Measurements from ENCODE around the gene MTAP.

Gene MTAP

GRCh38 chr9:21837501-21837900 lies 35.1 kb downstream of the MTAP start:
- DNase-seq (ENCODE audit: low read depth, low spot score): no peak
- peak overlapping the region; percentile 82 for H3K27ac ChIP-seq

- no peak overlapping the region for H3K27ac ChIP-seq
Measured at GRCh38 chr9:21840647-21841046, 38.2 kb downstream of the MTAP start.

GRCh38 chr9:21841133-21841532 lies 38.7 kb downstream of the MTAP start:
- DNase-seq (ENCODE audit: low read depth, low spot score): no peak
- no peak overlapping the region for H3K27ac ChIP-seq

More at GRCh38 chr9:21840647-21841046, 38.2 kb downstream of the MTAP start:
- no peak for DNase-seq (ENCODE audit: low read depth, low spot score)

- no peak overlapping the region for H3K27ac ChIP-seq
- no peak for DNase-seq (ENCODE audit: low read depth, low spot score)
Measured at GRCh38 chr9:21848615-21849014, 46.2 kb downstream of the MTAP start.

- H3K27ac ChIP-seq: no peak overlapping the region
- DNase-seq (ENCODE audit: low read depth, low spot score): no peak
Measured at GRCh38 chr9:21852754-21853153, 50.3 kb downstream of the MTAP start.

GRCh38 chr9:21853414-21853813 lies 51.0 kb downstream of the MTAP start:
- H3K27ac ChIP-seq: peak overlapping the region; percentile 68

GRCh38 chr9:21854119-21854518 lies 51.7 kb downstream of the MTAP start:
- DNase-seq (ENCODE audit: low read depth, low spot score): no peak
- H3K27ac ChIP-seq: peak overlapping the region; percentile 68

More at GRCh38 chr9:21853414-21853813, 51.0 kb downstream of the MTAP start:
- DNase-seq (ENCODE audit: low read depth, low spot score): no peak

- DNase-seq (ENCODE audit: low read depth, low spot score): peak; percentile 80
- peak overlapping the region; percentile 68 for H3K27ac ChIP-seq
Measured at GRCh38 chr9:21854594-21854993, 52.2 kb downstream of the MTAP start.

GRCh38 chr9:21856301-21857094 lies 54.1 kb downstream of the MTAP start:
- no peak for DNase-seq (ENCODE audit: low read depth, low spot score)
- H3K27ac ChIP-seq: peak overlapping the region; percentile 68

- no peak overlapping the region for H3K27ac ChIP-seq
- DNase-seq (ENCODE audit: low read depth, low spot score): no peak
Measured at GRCh38 chr9:21862871-21863270, 60.4 kb downstream of the MTAP start.

- DNase-seq (ENCODE audit: low read depth, low spot score): no peak
Measured at GRCh38 chr9:21864505-21864904, 62.1 kb downstream of the MTAP start.

GRCh38 chr9:21866302-21866701 lies 63.9 kb downstream of the MTAP start:
- DNase-seq (ENCODE audit: low read depth, low spot score): no peak
- H3K27ac ChIP-seq: no peak overlapping the region

More at GRCh38 chr9:21864505-21864904, 62.1 kb downstream of the MTAP start:
- peak overlapping the region; percentile 33 for H3K27ac ChIP-seq

- DNase-seq (ENCODE audit: low read depth, low spot score): no peak
- peak overlapping the region; percentile 67 for H3K27ac ChIP-seq
Measured at GRCh38 chr9:21871256-21871975, 69.0 kb downstream of the MTAP start.

GRCh38 chr9:21872696-21873095 lies 70.3 kb downstream of the MTAP start:
- peak overlapping the region; percentile 67 for H3K27ac ChIP-seq
- DNase-seq (ENCODE audit: low read depth, low spot score): no peak

GRCh38 chr9:21873540-21874221 lies 71.2 kb downstream of the MTAP start:
- no peak for DNase-seq (ENCODE audit: low read depth, low spot score)
- peak overlapping the region; percentile 67 for H3K27ac ChIP-seq

- H3K27ac ChIP-seq: no peak overlapping the region
- DNase-seq (ENCODE audit: low read depth, low spot score): no peak
Measured at GRCh38 chr9:21875893-21876292, 73.5 kb downstream of the MTAP start.

GRCh38 chr9:21883642-21884041 lies 81.2 kb downstream of the MTAP start:
- no peak overlapping the region for H3K27ac ChIP-seq
- DNase-seq (ENCODE audit: low read depth, low spot score): no peak

GRCh38 chr9:21889673-21890072 lies 87.2 kb downstream of the MTAP start:
- DNase-seq (ENCODE audit: low read depth, low spot score): no peak
- no peak overlapping the region for H3K27ac ChIP-seq

- H3K27ac ChIP-seq: no peak overlapping the region
- DNase-seq (ENCODE audit: low read depth, low spot score): no peak
Measured at GRCh38 chr9:21890696-21891095, 88.3 kb downstream of the MTAP start.

- DNase-seq (ENCODE audit: low read depth, low spot score): no peak
- H3K27ac ChIP-seq: peak overlapping the region; percentile 2
Measured at GRCh38 chr9:21901546-21901945, 99.1 kb downstream of the MTAP start.

- H3K27ac ChIP-seq: no peak overlapping the region
- DNase-seq (ENCODE audit: low read depth, low spot score): peak; percentile 6
Measured at GRCh38 chr9:21902136-21902535, 99.7 kb downstream of the MTAP start.

All from epithelial cell of prostate (primary cell).